Vagina (tissue), 2 donors: ENCODE results near the gene AGBL4. TPM values are rescaled to one million over a fixed set of nuclear protein-coding genes. Genes with fewer than 3 reads are reported as not detected.

ENCODE experiments used
- DNase-seq, 2 donors: peaks; one replicate each; pipeline ENCODE4 v3.0.0-alpha.2; 2017; ENCODE audit errors: extremely low spot score in 2 of 2
- H3K27ac ChIP-seq: fragments of 200-600 bp; sonication (generic); one replicate; pipeline ENCODE4 v1.5.1; 2019
- H3K27me3 ChIP-seq: fragments of 200-600 bp; sonication (generic); one replicate; pipeline ENCODE4 v1.5.1; 2019
- H3K36me3 ChIP-seq, 2 donors: fragments of 200-600 bp; sonication (generic); one replicate each; pipeline ENCODE4 v1.5.1; 2017 to 2019
- H3K4me1 ChIP-seq: fragments of 200-600 bp; sonication (generic); one replicate; pipeline ENCODE4 v1.5.1; 2019
- H3K4me3 ChIP-seq, 2 donors: fragments of 200-600 bp; sonication (generic); 1 replicate in 1 of 2; 2 replicates in 1 of 2; pipeline ENCODE4 v1.5.1; 2016 to 2019
- H3K9me3 ChIP-seq: fragments of 200-600 bp; sonication (generic); one replicate; pipeline ENCODE4 v1.5.1; 2019
- POLR2A ChIP-seq, 2 donors: fragments of 450-650 bp; IDR thresholded peaks; one replicate each; pipeline ENCODE4 v1.6.1; 2017; ENCODE audit warnings: antibody characterized with exemption in 2 of 2, mild to moderate bottlenecking in 2 of 2, moderate library complexity in 2 of 2
- POLR2AphosphoS5 ChIP-seq, 2 donors: sonication (generic); formaldehyde crosslinking; IDR thresholded peaks; one replicate each; pipeline ENCODE4 v1.9.0; 2017; ENCODE audit warnings: antibody characterized with exemption in 2 of 2, mild to moderate bottlenecking in 2 of 2, low read depth in 1 of 2; ENCODE audit not compliant: insufficient read depth in 1 of 2
- intact Hi-C: fragments of 100-400 bp; cut with DNase I; formaldehyde crosslinking; loops from one replicate; pipeline ENCODE4 v1.15.1; 2023
- total RNA-seq: library from RNA; depleted of rRNA; stranded (reverse); fragments of >200 nt; gene quantifications from one replicate; pipeline ENCODE4 v1.2.3, GENCODE V29; 2016
- TF ChIP-seq, protein P1 (sequence below), 3 experiments: fragments of 450-650 bp in 2 of 3; fragments of 200-600 bp in 1 of 3; sonication (generic) in 1 of 3; IDR thresholded peaks; one replicate each; pipeline ENCODE4 v1.5.1; 2017 to 2019; ENCODE audit warnings: antibody characterized with exemption in 3 of 3, mild to moderate bottlenecking in 2 of 3, moderate library complexity in 2 of 3

Gene AGBL4
- total RNA-seq, 1 donor from 2014 or later: not detected

- intact Hi-C loops: no loop called here
- H3K9me3 ChIP-seq: no peaks in the 10 kb centered on the region
Measured at GRCh38 chr1:49416758-49417157, 607.0 kb downstream of the AGBL4 start.

DNA sequence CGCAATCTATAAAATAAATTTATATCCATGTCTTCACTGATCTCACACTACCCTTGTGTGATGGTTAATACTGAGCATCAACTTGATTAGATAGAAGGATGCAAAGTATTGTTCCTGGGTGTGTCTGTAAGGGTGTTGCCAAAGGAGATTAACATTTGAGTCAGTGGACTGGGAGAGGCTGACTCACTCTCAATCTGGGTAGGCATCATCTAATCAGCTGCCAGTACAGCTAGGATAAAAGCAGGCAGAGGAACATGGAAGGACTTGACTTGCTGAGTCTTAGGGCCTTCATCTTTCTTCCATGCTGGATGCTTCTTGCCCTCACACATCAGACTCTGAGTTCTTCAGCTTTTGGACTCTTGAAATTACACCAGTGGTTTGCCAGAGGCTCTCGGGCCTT is 615.4 kb downstream of the AGBL4 start:
- Histone ChIP-seq H3K4me3 (no peak overlapping the region), H3K27ac (no peak overlapping the region), H3K9me3 (no peaks in the 10 kb centered on the region), H3K27me3 (no peaks in the 10 kb centered on the region), H3K4me1 (no peaks in the 10 kb centered on the region), H3K36me3 (no peaks in the 10 kb centered on the region)
- intact Hi-C loops: no loop called here
- TF ChIP-seq POLR2A (IDR thresholded peaks at IDR 0.05): no peak
- TF ChIP-seq, protein P1, sequence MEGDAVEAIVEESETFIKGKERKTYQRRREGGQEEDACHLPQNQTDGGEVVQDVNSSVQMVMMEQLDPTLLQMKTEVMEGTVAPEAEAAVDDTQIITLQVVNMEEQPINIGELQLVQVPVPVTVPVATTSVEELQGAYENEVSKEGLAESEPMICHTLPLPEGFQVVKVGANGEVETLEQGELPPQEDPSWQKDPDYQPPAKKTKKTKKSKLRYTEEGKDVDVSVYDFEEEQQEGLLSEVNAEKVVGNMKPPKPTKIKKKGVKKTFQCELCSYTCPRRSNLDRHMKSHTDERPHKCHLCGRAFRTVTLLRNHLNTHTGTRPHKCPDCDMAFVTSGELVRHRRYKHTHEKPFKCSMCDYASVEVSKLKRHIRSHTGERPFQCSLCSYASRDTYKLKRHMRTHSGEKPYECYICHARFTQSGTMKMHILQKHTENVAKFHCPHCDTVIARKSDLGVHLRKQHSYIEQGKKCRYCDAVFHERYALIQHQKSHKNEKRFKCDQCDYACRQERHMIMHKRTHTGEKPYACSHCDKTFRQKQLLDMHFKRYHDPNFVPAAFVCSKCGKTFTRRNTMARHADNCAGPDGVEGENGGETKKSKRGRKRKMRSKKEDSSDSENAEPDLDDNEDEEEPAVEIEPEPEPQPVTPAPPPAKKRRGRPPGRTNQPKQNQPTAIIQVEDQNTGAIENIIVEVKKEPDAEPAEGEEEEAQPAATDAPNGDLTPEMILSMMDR (IDR thresholded peaks at IDR 0.05): no peak
- TF ChIP-seq POLR2AphosphoS5 (IDR thresholded peaks at IDR 0.05; ENCODE audit: insufficient read depth in 1 of 2, low read depth in 1 of 2): no peak
- no peak for DNase-seq

More at GRCh38 chr1:49416758-49417157, 607.0 kb downstream of the AGBL4 start:
- Histone ChIP-seq H3K36me3 (no peaks in the 10 kb centered on the region), H3K27ac (no peak overlapping the region), H3K4me1 (no peaks in the 10 kb centered on the region), H3K4me3 (no peak overlapping the region), H3K27me3 (no peaks in the 10 kb centered on the region)
- DNase-seq: no peak
- TF ChIP-seq, protein P1 (IDR thresholded peaks at IDR 0.05): no peak
- TF ChIP-seq POLR2AphosphoS5 (IDR thresholded peaks at IDR 0.05; ENCODE audit: insufficient read depth in 1 of 2, low read depth in 1 of 2) (no peak), POLR2A (IDR thresholded peaks at IDR 0.05) (no peak)

DNA sequence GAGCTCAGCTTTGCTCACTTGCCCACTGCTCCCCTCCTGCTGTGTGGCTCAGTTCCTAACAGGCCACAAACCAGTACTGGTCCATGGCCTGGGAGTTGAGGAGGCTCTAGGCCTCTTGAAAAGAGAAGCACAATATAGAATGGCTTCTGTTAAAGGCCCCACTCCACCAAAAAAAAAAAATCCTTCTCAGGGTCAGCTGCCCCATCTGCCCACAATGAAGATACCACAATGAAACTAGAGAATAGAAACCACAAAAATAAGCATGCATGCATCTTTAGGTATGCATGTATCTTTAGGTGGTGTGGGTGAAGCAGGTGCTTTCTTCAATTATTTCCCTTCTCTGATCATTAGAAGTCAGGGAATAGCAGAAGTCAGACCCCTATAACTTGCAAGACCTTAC is 626.7 kb downstream of the AGBL4 start:
- DNase-seq: no peak
- Histone ChIP-seq H3K4me1 (no peaks in the 10 kb centered on the region), H3K4me3 (no peak overlapping the region), H3K9me3 (no peaks in the 10 kb centered on the region), H3K27ac (no peak overlapping the region), H3K36me3 (no peaks in the 10 kb centered on the region), H3K27me3 (no peaks in the 10 kb centered on the region)
- intact Hi-C loops: no loop called here
- TF ChIP-seq POLR2A (IDR thresholded peaks at IDR 0.05): no peak
- TF ChIP-seq, protein P1 (IDR thresholded peaks at IDR 0.05): no peak
- no peak for TF ChIP-seq POLR2AphosphoS5 (IDR thresholded peaks at IDR 0.05; ENCODE audit: insufficient read depth in 1 of 2, low read depth in 1 of 2)

DNA sequence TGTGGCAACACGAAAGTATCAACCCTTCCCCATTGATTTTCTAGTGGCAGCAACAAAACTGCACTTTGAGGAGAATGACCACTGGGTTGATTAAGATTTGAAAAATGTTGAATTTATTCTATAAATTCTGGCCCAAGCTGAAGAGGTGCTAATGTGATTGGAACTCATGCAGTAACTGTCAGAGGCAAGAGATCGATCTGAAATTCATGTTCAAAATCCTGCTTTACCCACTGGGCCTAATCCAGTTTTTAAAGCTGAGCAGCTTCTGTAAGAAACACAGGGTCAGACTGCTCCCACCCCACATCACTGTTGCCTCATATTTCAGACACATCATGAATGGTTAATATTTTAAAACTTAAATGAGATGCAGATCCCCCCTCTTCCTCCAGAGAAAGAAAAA is 629.6 kb downstream of the AGBL4 start:
- no peaks in the 10 kb centered on the region for H3K9me3 ChIP-seq
- TF ChIP-seq, protein P1 (IDR thresholded peaks at IDR 0.05): no peak
- TF ChIP-seq POLR2AphosphoS5 (IDR thresholded peaks at IDR 0.05; ENCODE audit: insufficient read depth in 1 of 2, low read depth in 1 of 2): no peak
- no peak for TF ChIP-seq POLR2A (IDR thresholded peaks at IDR 0.05)
- no peak for DNase-seq
- H3K27me3 ChIP-seq: no peaks in the 10 kb centered on the region
- H3K27ac ChIP-seq: no peak overlapping the region
- H3K4me3 ChIP-seq: no peak overlapping the region
- H3K4me1 ChIP-seq: no peaks in the 10 kb centered on the region
- no peaks in the 10 kb centered on the region for H3K36me3 ChIP-seq
- intact Hi-C loops: no loop called here

DNA sequence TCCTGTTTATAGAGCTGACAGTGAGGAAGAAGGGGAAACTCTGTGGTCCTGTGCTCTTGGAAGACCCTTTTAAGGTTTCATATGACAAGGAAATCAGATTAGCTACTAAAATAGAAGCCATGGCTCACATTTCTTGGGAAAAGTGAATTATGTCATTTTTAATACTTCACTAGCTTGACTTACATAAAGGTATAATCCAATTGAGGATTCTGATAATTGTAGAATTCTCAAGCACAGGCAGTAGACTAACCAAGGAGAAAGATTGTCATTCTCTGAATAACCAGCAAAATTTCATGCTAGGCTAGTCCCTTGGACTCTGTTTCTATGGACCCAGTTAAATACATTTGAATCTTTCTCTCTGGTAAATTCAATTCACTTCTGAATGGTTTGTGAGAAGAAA is 634.1 kb downstream of the AGBL4 start:
- no peak for TF ChIP-seq POLR2AphosphoS5 (IDR thresholded peaks at IDR 0.05; ENCODE audit: insufficient read depth in 1 of 2, low read depth in 1 of 2)
- TF ChIP-seq, protein P1 (IDR thresholded peaks at IDR 0.05): no peak
- TF ChIP-seq POLR2A (IDR thresholded peaks at IDR 0.05): no peak
- Histone ChIP-seq H3K4me3 (no peak overlapping the region), H3K27ac (no peak overlapping the region), H3K4me1 (no peaks in the 10 kb centered on the region), H3K9me3 (no peaks in the 10 kb centered on the region), H3K36me3 (no peaks in the 10 kb centered on the region), H3K27me3 (no peaks in the 10 kb centered on the region)
- no peak for DNase-seq
- intact Hi-C loops: no loop called here
